Dedifferentiated amniotic fluid mesenchymal stem cell (primary cell): ENCODE results near the gene ETFBKMT.
"Not testable (repeated sequence)": the region's sequence is repeated elsewhere in the genome, so short reads cannot be mapped to it uniquely, and the experiment has no call there.

ENCODE experiments used
- DNase-seq: peaks from one replicate; pipeline ENCODE4 v3.0.0-alpha.2; 2016; ENCODE audit errors: extremely low spot score

ETFBKMT gene

GRCh38 chr12:31718542-31719198, 59.2 kb downstream of the ETFBKMT start:
- not testable (repeated sequence) for DNase-seq

GRCh38 chr12:31722580-31722979, 63.1 kb downstream of the ETFBKMT start:
- no peak for DNase-seq
